ENCODE data around the gene MESP1. TPM values are rescaled to one million over a fixed set of nuclear protein-coding genes. Genes with fewer than 3 reads are reported as not detected.

The MESP1 gene
- total and polyA plus RNA-seq, 12 donors: 0.46 to 11.7 (median 4.8) TPM

GRCh38 chr15:89781891-89782618 lies 31.0 kb upstream of the MESP1 start:
- Histone ChIP-seq H3K9me3 (replicated peaks in 1 of 3) (no peaks in the 10 kb centered on the region), H3K4me3 (no peak overlapping the region), H3K27me3 (no peaks in the 10 kb centered on the region), H3K36me3 (replicated peaks in 1 of 2) (no peaks in the 10 kb centered on the region), H3K4me1 (replicated peaks in 1 of 2) (peaks cover under 1 to 15% of the 10 kb centered on the region in 2 donors), H3K27ac (peak overlapping the region in 4 of 5 donors; percentile 34 to 81 (median 74))
- WGBS, 4 donors: 37 to 51% (median 43%) methylated on average over 15 of the region's 15 CpGs
- DNase-seq: peak; percentile 66 to 88 (median 83)
- no peak for TF ChIP-seq POLR2A (IDR thresholded peaks at IDR 0.05)
- TF ChIP-seq CTCF (IDR thresholded peaks at IDR 0.05): no peak
- intact Hi-C loops (cut with DNase I): no loop called here

GRCh38 chr15:89781055-89781454 lies 30.0 kb upstream of the MESP1 start:
- Histone ChIP-seq H3K4me3 (no peak overlapping the region), H3K36me3 (replicated peaks in 1 of 2) (no peaks in the 10 kb centered on the region), H3K4me1 (replicated peaks in 1 of 2) (peaks cover 10 to 25% of the 10 kb centered on the region in 2 donors), H3K27ac (peak overlapping the region in 1 of 5 donors; percentile 78), H3K27me3 (no peaks in the 10 kb centered on the region), H3K9me3 (replicated peaks in 1 of 3) (no peaks in the 10 kb centered on the region)
- intact Hi-C loops (cut with DNase I): no loop called here
- 69 to 90% (median 88%) methylated on average over 6 of the region's 6 CpGs for WGBS, 4 donors
- TF ChIP-seq POLR2A (IDR thresholded peaks at IDR 0.05): no peak
- no peak for TF ChIP-seq CTCF (IDR thresholded peaks at IDR 0.05)
- DNase-seq: no peak

- H3K9me3 ChIP-seq (replicated peaks in 1 of 3): no peaks in the 10 kb centered on the region
- DNase-seq: no peak
- WGBS, 4 donors: 69 to 85% (median 78%) methylated on average over 6 of the region's 6 CpGs
- no peaks in the 10 kb centered on the region for H3K36me3 ChIP-seq (replicated peaks in 1 of 2)
- H3K27ac ChIP-seq: no peak overlapping the region
- intact Hi-C loops (cut with DNase I): no loop called here
- peaks cover 12 to 27% of the 10 kb centered on the region in 2 donors for H3K4me1 ChIP-seq (replicated peaks in 1 of 2)
- H3K4me3 ChIP-seq: no peak overlapping the region
- no peaks in the 10 kb centered on the region for H3K27me3 ChIP-seq
- no peak for TF ChIP-seq POLR2A (IDR thresholded peaks at IDR 0.05)
- no peak for TF ChIP-seq CTCF (IDR thresholded peaks at IDR 0.05)
These were observed 29.6 kb upstream of the MESP1 start for GRCh38 chr15:89780601-89781000.

- Histone ChIP-seq H3K9me3 (replicated peaks in 1 of 3) (no peaks in the 10 kb centered on the region), H3K36me3 (replicated peaks in 1 of 2) (no peaks in the 10 kb centered on the region), H3K27me3 (no peaks in the 10 kb centered on the region), H3K27ac (no peak overlapping the region), H3K4me1 (replicated peaks in 1 of 2) (peaks cover 12 to 27% of the 10 kb centered on the region in 2 donors), H3K4me3 (no peak overlapping the region)
- WGBS, 4 donors: 93 to 100% (median 93%) methylated on average over 3 to 4 of the region's 4 CpGs
- no peak for DNase-seq
- intact Hi-C loops (cut with DNase I): no loop called here
- TF ChIP-seq CTCF (IDR thresholded peaks at IDR 0.05) (no peak), POLR2A (IDR thresholded peaks at IDR 0.05) (no peak)
These were observed 27.8 kb upstream of the MESP1 start for GRCh38 chr15:89778861-89779260.
